ENCODE results near the gene ABHD17A. TPM values are rescaled to one million over a fixed set of nuclear protein-coding genes. Genes with fewer than 3 reads are reported as not detected.
A peak's percentile ranks its signal among the peaks of the same experiment; 100 is the strongest.

Gene ABHD17A
- total and polyA plus RNA-seq, 9 of the 15 experiments (the other 6 are each of a cell fraction or from before 2014, with no cell fraction given): 0.04 to 135 (median 21.8) TPM; not detected in 1

GRCh38 chr19:1845642-1846041, 39.7 kb downstream of the ABHD17A start:
- Histone ChIP-seq H3K27me3 (ENCODE audit: control insufficient read depth in 2 of 2, insufficient read depth in 2 of 2, low read length in 2 of 2) (no peaks in the 10 kb centered on the region), H3K27ac (ENCODE audit: extremely low read depth, low read depth, low read length) (no peak overlapping the region), H3K9me3 (replicated peaks; ENCODE audit: control insufficient read depth, insufficient read depth, low read depth, low read length) (no peaks in the 10 kb centered on the region), H4K20me1 (replicated peaks; ENCODE audit: control insufficient read depth, insufficient read depth, low read length) (peaks cover 55% of the 10 kb centered on the region), H3K4me2 (ENCODE audit: insufficient read depth, low read length) (peak overlapping the region; percentile 0; the same call in 1 of the 2 replicates), H3K9ac (ENCODE audit: insufficient read depth in 1 of 2, low read depth in 2 of 2, low read length in 2 of 2) (peak overlapping the region in 1 of 2 experiments; percentile 79; a peak in 2 of 4 replicates), H3K4me3 (no peak overlapping the region), H3K9me1 (ENCODE audit: control insufficient read depth, insufficient read depth, low read length) (no peaks in the 10 kb centered on the region), H3K79me2 (ENCODE audit: control insufficient read depth, insufficient read depth, low read length) (peaks cover 89% of the 10 kb centered on the region), H2AFZ (ENCODE audit: low read depth, low read length) (no peak overlapping the region), H3K36me3 (ENCODE audit: control insufficient read depth, insufficient read depth, low read length) (peaks cover 50% of the 10 kb centered on the region), H3K4me1 (replicated peaks in 1 of 2; ENCODE audit: control insufficient read depth in 2 of 2, insufficient read depth in 2 of 2, low read length in 2 of 2) (peaks cover 28 to 83% of the 10 kb centered on the region in 2 experiments)
- POLR2A ChIA-PET: interaction anchor here (0.6 to 1.7 kb wide), 5 partner anchors 7 to 1105 kb away, joined by 3 to 9 read pairs (median 4); no protein-coding TSS in a partner anchor
- FAIRE-seq (no peak), ATAC-seq (no peak), DNase-seq (ENCODE audit: extremely low read depth in 1 of 4, low spot score in 3 of 4) (no peak)
- in situ Hi-C loops (cut with MboI): no loop called here
- intact Hi-C loops (cut with micrococcal nuclease): no loop called here
- 92% methylated on average over 11 of the region's 11 CpGs for WGBS (ENCODE audit: insufficient coverage, low coverage, missing lambda C conversion rate)
- TF ChIP-seq PHF21A (IDR thresholded peaks at IDR 0.05; ENCODE audit: borderline replicate concordance, low read depth) (no peak), ZNF655 (CRISPR knock-in tag; IDR thresholded peaks at IDR 0.05) (no peak), XRCC4 (IDR thresholded peaks at IDR 0.05; ENCODE audit: extremely low read depth, insufficient read depth, insufficient read length) (no peak), SFPQ (IDR thresholded peaks at IDR 0.05; ENCODE audit: low read depth, low read length) (no peak), RBM22 (IDR thresholded peaks at IDR 0.05; ENCODE audit: low read depth, low read length, poor library complexity, severe bottlenecking) (no peak), TBP (optimal IDR thresholded peaks at IDR 0.05; ENCODE audit: low read depth, low read length) (no peak), USF1 (CRISPR knock-in tag; IDR thresholded peaks at IDR 0.05) (no peak), ETS2 (tag; IDR thresholded peaks at IDR 0.05; ENCODE audit: borderline replicate concordance, poor library complexity, severe bottlenecking) (no peak), U2AF1 (optimal IDR thresholded peaks at IDR 0.05; ENCODE audit: low read depth, low read length) (no peak)
- TF ChIP-seq, protein P1, sequence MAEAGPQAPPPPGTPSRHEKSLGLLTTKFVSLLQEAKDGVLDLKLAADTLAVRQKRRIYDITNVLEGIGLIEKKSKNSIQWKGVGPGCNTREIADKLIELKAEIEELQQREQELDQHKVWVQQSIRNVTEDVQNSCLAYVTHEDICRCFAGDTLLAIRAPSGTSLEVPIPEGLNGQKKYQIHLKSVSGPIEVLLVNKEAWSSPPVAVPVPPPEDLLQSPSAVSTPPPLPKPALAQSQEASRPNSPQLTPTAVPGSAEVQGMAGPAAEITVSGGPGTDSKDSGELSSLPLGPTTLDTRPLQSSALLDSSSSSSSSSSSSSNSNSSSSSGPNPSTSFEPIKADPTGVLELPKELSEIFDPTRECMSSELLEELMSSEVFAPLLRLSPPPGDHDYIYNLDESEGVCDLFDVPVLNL (CRISPR knock-in tag; IDR thresholded peaks at IDR 0.05; ENCODE audit: low read depth): no peak
- TF ChIP-seq, protein P2, sequence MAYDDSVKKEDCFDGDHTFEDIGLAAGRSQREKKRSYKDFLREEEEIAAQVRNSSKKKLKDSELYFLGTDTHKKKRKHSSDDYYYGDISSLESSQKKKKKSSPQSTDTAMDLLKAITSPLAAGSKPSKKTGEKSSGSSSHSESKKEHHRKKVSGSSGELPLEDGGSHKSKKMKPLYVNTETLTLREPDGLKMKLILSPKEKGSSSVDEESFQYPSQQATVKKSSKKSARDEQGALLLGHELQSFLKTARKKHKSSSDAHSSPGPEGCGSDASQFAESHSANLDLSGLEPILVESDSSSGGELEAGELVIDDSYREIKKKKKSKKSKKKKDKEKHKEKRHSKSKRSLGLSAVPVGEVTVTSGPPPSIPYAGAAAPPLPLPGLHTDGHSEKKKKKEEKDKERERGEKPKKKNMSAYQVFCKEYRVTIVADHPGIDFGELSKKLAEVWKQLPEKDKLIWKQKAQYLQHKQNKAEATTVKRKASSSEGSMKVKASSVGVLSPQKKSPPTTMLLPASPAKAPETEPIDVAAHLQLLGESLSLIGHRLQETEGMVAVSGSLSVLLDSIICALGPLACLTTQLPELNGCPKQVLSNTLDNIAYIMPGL (CRISPR knock-in tag; IDR thresholded peaks at IDR 0.05): no peak
- CTCF ChIA-PET (ENCODE audit: low intra/inter-chr PET ratio): no interaction called here
- no TSS peak for BruUV-seq (replicated peaks)

Data from K562 (cell line).